MM.1S (cell line): ENCODE measurements around the gene ANKDD1A.

ENCODE experiments used
- DNase-seq: peaks from one replicate; pipeline ENCODE4 v3.0.0-alpha.2; 2015
- H2AFZ ChIP-seq: fragments of 300-600 bp; sonication (generic); 2 replicates; pipeline ENCODE4 v1.6.0; 2016; ENCODE audit warnings: antibody characterized with exemption, low read length
- H3F3A ChIP-seq: fragments of 300-600 bp; sonication (generic); 2 replicates; pipeline ENCODE4 v1.6.1; 2016; ENCODE audit warnings: mild to moderate bottlenecking, antibody characterized with exemption, low read length, moderate library complexity, mixed read lengths; ENCODE audit not compliant: insufficient read depth
- H3K27ac ChIP-seq: fragments of 300-600 bp; sonication (generic); 2 replicates; pipeline ENCODE4 v1.5.1; 2016; ENCODE audit warnings: mild to moderate bottlenecking, low read length
- H3K27me3 ChIP-seq: fragments of 300-600 bp; sonication (generic); replicated peaks from 2 replicates; pipeline ENCODE4 v1.6.0; 2016; ENCODE audit warnings: low read length; ENCODE audit not compliant: insufficient read depth
- H3K36me3 ChIP-seq: fragments of 300-600 bp; sonication (generic); replicated peaks from 2 replicates; pipeline ENCODE4 v1.6.1; 2016; ENCODE audit warnings: mild to moderate bottlenecking, low read length, mixed read lengths; ENCODE audit not compliant: insufficient read depth
- H3K4me1 ChIP-seq: fragments of 300-600 bp; sonication (generic); 2 replicates; pipeline ENCODE4 v1.6.1; 2016; ENCODE audit warnings: low read length, mixed read lengths
- H3K4me2 ChIP-seq: fragments of 300-600 bp; sonication (generic); 2 replicates; pipeline ENCODE4 v1.6.0; 2016; ENCODE audit warnings: low read depth, low read length
- H3K4me3 ChIP-seq: fragments of 300-600 bp; sonication (generic); 2 replicates; pipeline ENCODE4 v1.5.1; 2016; ENCODE audit warnings: low read length, mixed read lengths
- H3K79me2 ChIP-seq: fragments of 300-600 bp; sonication (generic); 2 replicates; pipeline ENCODE4 v1.6.1; 2016; ENCODE audit warnings: mixed run types, low read length, mixed read lengths
- H3K9ac ChIP-seq: fragments of 300-600 bp; sonication (generic); 2 replicates; pipeline ENCODE4 v1.6.1; 2016; ENCODE audit warnings: low read length, mixed read lengths
- H3K9me2 ChIP-seq: fragments of 300-600 bp; sonication (generic); replicated peaks from 2 replicates; pipeline ENCODE4 v1.6.1; 2016; ENCODE audit warnings: mild to moderate bottlenecking, low read length, mixed read lengths; ENCODE audit not compliant: insufficient read depth
- H3K9me3 ChIP-seq: fragments of 300-600 bp; sonication (generic); replicated peaks from 2 replicates; pipeline ENCODE4 v1.6.1; 2016; ENCODE audit warnings: mild to moderate bottlenecking, low read length, mixed read lengths; ENCODE audit not compliant: insufficient read depth
- H4K20me1 ChIP-seq: fragments of 300-600 bp; sonication (generic); 2 replicates; pipeline ENCODE4 v1.6.1; 2016; ENCODE audit warnings: mild to moderate bottlenecking, low read length, moderate library complexity, mixed read lengths; ENCODE audit not compliant: insufficient read depth
- EZH2 ChIP-seq: fragments of 300-600 bp; sonication (generic); optimal IDR thresholded peaks from 2 replicates; pipeline ENCODE3; 2017; ENCODE audit warnings: low read depth, mild to moderate bottlenecking, antibody characterized with exemption, low read length, mixed read lengths
- EZH2phosphoT487 ChIP-seq: fragments of 300-600 bp; sonication (generic); IDR thresholded peaks from 2 replicates; pipeline ENCODE4 v1.6.1; 2018; ENCODE audit warnings: antibody characterized with exemption, low read length
- TF ChIP-seq, protein P1 (sequence below): fragments of 300-600 bp; sonication (generic); IDR thresholded peaks from 2 replicates; pipeline ENCODE4 v1.5.1; 2016; ENCODE audit warnings: antibody characterized with exemption, low read length, mixed read lengths

Gene ANKDD1A

DNA sequence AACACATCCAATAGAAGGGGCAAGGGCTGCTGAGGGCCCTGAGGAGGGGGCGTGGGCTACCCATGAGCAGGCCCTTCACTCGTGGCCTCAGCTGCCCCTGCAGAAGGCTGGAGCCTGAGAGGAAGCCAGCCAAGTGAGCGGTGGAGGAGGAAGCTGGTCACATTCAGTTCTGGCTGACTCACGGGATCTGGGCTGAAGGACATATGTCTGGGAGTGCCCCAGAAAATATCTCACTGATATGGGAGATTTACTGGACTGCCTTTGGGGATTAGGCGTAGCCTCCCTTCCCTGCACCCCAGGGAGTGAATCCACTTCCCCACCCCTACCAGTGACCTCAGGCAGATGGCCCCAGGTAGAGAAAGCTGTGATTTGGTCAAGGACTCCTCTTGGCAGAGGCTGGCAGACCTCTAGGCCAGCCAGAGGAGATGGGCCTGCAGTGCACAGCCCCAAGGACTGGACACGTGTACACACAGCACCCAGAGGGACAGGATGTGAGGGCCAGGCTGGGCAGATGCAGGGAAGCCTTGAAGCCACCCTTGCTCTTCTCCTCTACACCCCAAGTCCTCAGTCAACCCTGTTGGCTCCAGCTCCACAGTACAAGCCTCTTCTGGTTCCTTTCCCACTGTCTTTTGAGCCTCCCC, 14.2 kb upstream of the ANKDD1A start:
- Histone ChIP-seq H3K27me3 (no peaks in the 10 kb centered on the region), H3K79me2 (no peaks in the 10 kb centered on the region; the same call in 1 of the 2 replicates), H3K9me3 (no peaks in the 10 kb centered on the region), H3K4me2 (no peak overlapping the region), H3K4me3 (no peak overlapping the region), H4K20me1 (no peaks in the 10 kb centered on the region), H3K27ac (peak overlapping the region; percentile 100; the same call in 1 of the 2 replicates), H3F3A (peaks cover 40% of the 10 kb centered on the region), H3K9ac (no peak overlapping the region), H2AFZ (no peak overlapping the region), H3K4me1 (peaks cover 44% of the 10 kb centered on the region), H3K36me3 (no peaks in the 10 kb centered on the region), H3K9me2 (no peaks in the 10 kb centered on the region)
- DNase-seq = no peak
- TF ChIP-seq EZH2 = no peak
- TF ChIP-seq EZH2phosphoT487 = no peak
- TF ChIP-seq, protein P1, sequence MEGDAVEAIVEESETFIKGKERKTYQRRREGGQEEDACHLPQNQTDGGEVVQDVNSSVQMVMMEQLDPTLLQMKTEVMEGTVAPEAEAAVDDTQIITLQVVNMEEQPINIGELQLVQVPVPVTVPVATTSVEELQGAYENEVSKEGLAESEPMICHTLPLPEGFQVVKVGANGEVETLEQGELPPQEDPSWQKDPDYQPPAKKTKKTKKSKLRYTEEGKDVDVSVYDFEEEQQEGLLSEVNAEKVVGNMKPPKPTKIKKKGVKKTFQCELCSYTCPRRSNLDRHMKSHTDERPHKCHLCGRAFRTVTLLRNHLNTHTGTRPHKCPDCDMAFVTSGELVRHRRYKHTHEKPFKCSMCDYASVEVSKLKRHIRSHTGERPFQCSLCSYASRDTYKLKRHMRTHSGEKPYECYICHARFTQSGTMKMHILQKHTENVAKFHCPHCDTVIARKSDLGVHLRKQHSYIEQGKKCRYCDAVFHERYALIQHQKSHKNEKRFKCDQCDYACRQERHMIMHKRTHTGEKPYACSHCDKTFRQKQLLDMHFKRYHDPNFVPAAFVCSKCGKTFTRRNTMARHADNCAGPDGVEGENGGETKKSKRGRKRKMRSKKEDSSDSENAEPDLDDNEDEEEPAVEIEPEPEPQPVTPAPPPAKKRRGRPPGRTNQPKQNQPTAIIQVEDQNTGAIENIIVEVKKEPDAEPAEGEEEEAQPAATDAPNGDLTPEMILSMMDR = no peak

DNA sequence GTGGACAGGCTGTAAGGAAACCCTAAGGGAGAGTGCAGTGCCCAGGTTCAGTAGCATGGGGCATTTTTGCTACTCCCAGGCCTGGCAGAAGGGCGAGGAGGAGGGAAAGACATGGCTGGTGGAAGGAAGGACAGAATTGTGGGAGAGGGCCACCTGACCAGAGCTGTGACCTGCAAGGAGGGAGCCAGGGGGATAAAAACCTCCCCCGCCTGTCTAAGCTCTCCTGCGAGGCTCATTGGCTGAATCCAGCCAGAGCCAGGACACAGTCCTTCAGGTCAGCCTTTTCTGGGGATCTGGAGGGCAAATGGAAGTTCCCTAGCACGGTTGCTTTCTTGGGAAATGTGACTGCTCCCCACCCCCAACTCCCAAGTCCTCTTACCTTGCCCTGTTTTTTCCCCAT, 13.3 kb upstream of the ANKDD1A start:
- Histone ChIP-seq H2AFZ (no peak overlapping the region), H3K9ac (no peak overlapping the region), H3K79me2 (no peaks in the 10 kb centered on the region; the same call in 1 of the 2 replicates), H4K20me1 (no peaks in the 10 kb centered on the region), H3K9me3 (no peaks in the 10 kb centered on the region), H3K4me2 (no peak overlapping the region), H3F3A (peaks cover 31% of the 10 kb centered on the region), H3K4me3 (no peak overlapping the region), H3K9me2 (no peaks in the 10 kb centered on the region), H3K27ac (no peak overlapping the region), H3K36me3 (no peaks in the 10 kb centered on the region), H3K4me1 (peaks cover 41% of the 10 kb centered on the region), H3K27me3 (no peaks in the 10 kb centered on the region)
- TF ChIP-seq, protein P1 = no peak
- no peak for DNase-seq

DNA sequence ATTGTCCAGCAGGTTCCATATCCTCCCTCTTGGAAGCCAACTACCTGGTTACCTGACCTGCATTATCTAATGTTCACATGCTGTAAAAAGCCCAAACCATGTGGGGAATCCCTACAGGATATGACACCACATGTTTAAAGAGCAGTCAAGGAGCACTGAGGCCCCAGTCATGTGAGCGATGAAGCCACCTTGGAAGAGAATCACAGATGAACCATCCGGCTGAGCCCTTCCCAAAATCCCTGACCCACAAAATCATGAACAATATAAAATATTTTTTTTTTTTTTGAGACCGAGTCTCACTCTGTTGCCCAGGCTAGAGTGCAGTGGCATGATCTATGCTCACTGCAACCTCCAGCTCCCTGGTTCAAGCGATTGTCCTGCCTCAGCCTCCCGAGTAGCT, 10.6 kb upstream of the ANKDD1A start:
- Histone ChIP-seq H3K9ac (no peak overlapping the region), H2AFZ (no peak overlapping the region), H4K20me1 (no peaks in the 10 kb centered on the region), H3F3A (peaks cover 6% of the 10 kb centered on the region), H3K9me3 (no peaks in the 10 kb centered on the region), H3K36me3 (no peaks in the 10 kb centered on the region), H3K4me2 (no peak overlapping the region), H3K4me3 (no peak overlapping the region), H3K27me3 (no peaks in the 10 kb centered on the region), H3K27ac (no peak overlapping the region), H3K9me2 (no peaks in the 10 kb centered on the region), H3K4me1 (peaks cover 41% of the 10 kb centered on the region), H3K79me2 (no peaks in the 10 kb centered on the region; the same call in 1 of the 2 replicates)
- TF ChIP-seq EZH2 (no peak), EZH2phosphoT487 (no peak)
- TF ChIP-seq, protein P1 = no peak
- no peak for DNase-seq
